Dermis microvascular lymphatic vessel endothelial cell (primary cell): ENCODE measurements around the gene RAB7A. TPM values are rescaled to one million over a fixed set of nuclear protein-coding genes. Genes with fewer than 3 reads are reported as not detected.

ENCODE experiments used
- DNase-seq, 2 donors: peaks; one replicate each; pipeline versions ENCODE4 v3.0.0 to v3.0.0-alpha.2; 2010; ENCODE audit warnings: low read depth in 2 of 2
- total RNA-seq: library from RNA; depleted of rRNA; stranded (reverse); fragments of >200 nt; gene quantifications from 2 replicates; pipeline ENCODE4 v1.2.1, GENCODE V29; 2014

The RAB7A gene
- total RNA-seq, 1 donor from 2014 or later, result 31.8 TPM

DNA sequence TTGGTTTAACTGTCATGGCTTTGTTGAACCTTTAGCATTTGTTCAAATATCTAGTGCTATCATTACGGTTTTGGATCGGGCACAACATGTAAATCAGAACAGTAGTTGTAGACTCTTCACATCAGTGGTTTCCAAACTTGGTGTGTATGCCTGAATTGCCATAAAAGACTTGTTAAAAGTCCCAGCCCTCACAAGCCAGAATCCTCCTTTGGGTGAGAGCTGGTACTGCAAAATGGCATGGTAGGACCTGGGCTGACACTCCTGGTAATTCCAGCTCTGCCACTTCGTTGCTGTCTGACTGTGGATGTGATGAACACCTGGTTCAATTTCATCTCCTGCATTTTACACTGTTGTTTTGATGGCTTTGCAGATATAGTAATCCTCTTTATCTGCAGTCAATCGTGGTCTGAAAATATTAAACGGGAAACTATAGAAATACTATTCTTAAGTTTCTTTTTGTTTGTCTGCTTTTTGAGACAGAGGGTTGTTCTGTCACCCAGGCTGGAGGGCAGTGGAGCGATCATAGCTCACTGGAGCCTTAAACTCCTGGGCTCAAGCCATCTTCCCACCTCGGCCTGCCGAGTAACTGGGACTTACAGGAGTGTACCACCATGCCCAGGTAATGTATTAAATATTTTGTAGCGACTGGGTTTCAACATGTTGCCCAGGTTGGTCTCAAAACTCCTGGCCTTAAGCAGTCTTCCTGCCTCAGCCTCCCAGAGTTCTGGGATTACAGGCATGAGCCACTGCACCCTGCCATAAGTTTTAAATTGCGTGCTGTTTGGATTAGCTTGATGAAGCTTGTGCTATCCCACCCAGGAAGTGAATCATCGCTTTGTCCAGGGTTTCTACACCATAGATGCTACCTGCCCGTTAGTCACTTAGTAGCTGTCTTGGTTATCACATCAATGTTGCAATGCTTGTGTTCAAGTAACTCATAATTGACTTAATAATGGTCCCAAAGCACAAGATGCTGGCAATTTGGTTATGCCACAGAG is 61.6 kb downstream of the RAB7A start:
- DNase-seq, result peak in 1 of 2 donors; percentile 25

DNA sequence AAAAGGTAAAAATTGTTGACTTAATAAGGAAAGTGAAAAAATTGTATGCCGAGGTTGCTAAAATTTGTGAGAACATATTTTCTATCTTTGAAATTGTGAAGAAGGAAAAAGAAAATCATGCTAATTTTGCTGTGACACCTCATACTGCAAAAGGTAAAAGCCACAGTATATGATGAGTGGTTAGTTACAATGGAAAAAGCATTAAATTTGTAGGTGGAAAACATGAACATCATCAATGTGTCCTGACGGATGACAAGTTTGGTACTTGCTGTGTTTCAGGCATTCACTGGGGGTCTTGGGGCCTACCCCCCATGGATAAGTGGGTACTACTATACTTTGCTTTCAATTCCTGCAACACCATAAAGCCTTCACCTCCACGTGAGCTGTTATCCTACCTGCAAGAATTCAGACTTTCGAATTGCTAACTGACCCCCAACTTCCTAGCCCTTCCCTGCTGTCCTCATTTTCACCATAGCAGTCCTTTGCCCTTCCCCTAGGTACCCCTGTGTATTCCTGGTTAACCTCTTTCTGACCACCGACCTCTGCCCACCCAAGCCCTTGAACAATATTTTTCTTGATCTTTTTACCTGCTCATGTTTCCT is 62.4 kb downstream of the RAB7A start:
- DNase-seq, result no peak

DNA sequence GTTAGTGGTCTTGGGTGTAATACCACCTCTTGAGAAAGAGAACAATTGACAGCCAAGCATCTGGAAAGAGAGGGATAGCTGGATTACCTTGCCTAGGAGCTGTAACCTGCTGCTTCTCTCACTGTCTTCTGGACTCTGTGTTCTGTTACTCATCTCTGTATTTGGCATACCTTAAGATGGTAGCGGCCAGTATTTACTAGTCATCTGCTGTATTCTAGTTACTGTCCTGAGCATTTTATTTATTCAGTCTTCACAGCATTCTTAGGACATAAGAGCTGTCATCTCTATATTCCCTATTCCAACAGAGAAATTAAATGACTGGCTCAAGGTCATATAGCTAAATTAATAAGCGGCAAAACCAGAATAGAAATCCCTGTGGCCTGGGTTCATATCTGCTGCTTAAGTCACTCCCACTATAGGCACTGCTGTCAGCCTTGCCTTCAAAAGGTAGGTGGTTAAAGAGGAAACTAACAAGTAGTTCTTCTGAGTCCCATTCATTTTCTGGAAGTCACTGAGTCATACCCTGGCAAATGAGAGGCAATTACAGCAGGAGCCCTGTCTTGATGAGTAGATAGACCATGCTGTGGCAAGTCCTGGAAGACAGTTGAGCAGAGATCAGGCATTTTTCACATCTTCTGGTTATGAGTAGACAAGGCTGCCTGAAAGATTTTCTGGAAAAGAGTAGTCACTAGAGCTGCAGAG is 68.2 kb downstream of the RAB7A start:
- DNase-seq, result peak in 1 of 2 donors; percentile 51

DNA sequence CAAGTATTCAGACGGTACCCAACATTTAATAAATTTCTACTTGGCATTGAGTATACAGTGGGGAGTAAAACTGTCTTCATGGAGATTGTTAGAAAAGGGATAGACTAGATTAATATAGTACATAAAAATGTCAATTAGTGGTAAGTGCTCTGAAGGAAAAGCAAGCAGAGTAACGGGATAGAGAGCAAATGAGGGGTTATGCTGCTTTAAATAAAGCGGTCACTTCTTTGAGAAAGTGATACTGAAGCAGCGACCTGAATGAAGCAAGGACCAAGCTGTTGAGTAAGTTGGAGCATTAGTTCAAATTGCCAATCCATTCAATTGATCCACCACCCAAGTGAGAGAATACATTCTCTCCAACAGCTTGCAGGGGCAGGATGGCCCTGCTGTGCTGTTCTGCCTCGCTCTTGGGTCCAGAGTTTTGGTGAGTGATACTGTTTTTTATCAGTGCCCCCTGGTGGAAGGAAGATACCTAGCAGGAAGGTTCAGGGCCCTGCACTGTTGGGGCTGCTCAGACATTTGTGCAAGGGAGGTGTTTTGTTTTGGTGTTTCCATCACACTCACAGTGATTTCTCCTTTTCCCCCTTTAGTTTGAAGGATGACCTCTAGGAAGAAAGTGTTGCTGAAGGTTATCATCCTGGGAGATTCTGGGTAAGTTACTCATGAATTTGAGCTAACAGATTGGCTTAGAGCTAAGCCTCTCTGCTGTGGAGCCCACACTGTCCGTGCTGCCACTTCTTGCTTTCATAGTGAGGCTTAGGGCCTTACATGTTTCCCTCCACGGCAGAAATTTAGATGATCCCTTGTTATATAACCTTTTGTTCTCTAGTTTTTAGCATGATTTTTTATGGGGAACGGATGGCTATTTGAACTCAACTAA is 69.0 kb downstream of the RAB7A start:
- peak; percentile 49 to 58 for DNase-seq

DNA sequence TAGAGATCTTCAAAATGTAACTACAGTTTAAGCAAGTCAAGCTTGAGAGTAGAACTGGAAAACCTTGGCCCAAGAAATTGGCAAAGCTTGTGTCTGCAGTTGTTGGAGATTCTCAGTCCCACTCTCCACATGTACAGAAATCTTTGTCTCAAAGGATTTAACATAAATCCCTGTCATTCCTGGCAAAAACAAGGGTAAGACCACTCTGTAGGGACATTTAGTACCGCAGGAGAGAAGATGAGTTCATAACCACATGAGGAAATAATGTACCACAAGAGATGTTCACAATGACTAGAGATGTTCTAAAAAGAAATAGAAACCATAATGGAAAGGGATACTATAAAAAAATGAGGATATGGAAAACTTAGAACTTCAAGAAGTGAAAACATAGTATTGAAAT is 73.7 kb downstream of the RAB7A start:
- no peak for DNase-seq

DNA sequence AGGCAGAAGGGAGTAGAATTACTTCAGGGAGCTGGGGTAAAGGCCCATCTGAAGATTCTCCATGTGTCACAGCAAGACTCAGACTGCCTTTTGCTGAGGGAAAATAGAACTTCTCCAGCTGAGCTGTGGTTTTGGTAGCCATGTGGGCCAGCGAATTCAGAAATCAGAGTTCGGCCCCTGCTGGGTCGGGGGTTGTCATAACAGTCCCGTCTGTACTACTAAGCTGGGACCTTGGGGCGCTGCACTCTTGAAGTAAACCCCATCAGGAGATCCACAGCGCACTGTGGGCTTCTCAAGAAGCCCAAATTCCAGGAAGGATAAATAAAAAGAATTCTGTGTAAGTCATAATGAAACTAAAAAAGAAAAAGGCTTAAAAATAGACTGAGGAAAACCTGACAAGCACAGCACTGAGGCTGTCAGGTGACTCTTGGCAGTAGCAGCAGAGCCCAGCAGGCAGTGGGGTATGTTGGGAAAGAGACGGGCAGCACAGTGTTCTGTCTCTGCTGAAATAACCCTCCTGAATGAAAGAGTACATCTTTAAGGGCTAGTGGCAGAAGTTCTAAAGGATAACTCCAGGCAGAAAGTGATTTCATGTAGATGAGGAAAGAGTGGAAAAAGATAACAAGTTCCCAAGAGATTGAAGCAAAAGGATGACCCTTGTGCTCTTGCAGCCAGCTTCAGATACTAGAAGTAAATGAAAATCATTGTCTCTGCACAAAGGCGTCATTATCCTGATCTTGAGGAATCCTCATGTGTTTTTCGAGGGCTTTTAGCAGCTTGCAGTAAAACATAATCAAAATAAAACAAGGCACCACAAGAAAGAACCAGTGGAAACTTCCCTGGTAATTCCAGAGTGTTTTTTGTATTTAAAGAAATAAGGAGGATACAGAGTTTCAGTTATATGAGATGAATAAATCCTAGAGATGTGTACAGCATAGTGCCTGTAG is 74.5 kb downstream of the RAB7A start:
- DNase-seq, result no peak

DNA sequence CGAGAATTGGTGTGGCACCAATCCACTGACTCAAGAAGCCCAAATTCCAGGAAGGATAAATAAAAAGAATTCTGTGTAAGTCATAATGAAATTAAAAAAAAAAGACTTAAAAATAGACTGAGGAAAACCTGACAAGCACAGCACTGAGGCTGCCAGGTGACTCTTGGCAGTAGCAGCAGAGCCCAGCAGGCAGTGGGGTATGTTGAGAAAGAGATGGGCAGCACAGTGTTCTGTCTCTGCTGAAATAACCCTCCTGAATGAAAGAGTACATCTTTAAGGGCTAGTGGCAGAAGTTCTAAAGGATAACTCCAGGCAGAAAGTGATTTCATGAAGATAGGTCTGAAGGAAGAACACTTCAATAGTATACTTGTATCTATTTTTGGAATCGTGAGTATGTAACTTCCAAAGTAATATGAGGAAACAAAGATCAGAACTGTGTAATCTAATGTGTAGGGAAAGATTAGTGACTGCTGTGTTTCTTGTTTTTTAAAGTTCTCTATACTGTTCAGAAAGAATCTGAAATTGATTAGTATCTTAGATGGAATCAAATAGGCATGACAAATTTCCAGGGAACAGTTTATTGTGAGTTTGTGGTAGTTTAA is 75.9 kb downstream of the RAB7A start:
- DNase-seq, result no peak

DNA sequence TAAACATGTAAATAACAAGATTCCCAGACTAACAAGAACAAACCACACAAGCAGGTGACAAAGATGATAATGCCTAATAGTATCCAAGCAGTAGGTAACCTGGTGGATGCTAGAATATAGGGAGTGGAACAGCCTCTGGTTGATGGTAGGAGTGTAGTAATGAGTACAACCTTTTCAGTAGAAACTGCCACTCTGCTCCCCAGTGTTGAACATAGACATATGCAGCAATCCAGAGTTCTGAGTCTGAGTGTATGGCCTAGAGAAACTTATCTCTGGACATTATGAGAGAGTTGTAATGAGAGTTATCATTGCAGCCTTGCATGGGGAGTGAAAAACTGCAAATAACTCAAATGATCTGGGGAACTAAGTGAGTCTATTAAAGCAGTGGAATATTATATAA is 77.3 kb downstream of the RAB7A start:
- no peak for DNase-seq

DNA sequence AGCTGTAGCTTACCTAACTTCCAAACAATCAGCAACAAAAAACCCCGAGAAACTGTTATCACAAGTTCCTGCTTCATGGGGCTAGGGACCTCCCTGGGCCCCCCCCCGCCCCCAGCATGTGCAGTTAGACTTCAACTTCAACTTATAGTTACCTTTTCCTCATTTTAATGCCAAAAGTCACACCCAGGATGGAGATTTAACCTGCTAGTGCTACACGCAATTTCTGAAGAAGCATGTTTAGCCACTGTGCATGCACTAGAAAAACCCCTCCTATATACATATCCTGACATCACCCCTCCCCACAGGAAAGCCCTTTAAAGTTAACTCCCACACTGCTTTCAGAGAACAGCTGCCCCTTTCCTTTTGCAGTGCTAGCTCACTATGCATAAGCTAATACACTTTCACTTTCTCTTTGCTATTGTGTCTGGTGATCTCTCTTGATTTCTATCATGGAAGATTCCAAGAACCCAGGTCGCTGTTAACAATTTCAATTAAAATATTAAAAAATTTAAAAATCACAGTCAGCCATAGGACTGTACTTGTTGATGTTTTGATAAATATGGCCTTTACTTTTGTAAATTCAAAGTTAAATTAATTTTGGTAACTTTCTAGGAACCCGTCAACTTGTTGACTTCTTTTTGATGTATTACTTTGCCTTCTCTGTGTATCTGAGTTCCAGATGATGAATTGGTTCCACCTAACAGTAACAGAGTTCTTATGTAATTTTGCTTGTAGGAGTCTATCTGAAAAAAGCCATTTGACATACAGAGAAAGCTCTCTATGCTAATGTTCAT is 78.2 kb downstream of the RAB7A start:
- DNase-seq, result peak; percentile 61 to 82

DNA sequence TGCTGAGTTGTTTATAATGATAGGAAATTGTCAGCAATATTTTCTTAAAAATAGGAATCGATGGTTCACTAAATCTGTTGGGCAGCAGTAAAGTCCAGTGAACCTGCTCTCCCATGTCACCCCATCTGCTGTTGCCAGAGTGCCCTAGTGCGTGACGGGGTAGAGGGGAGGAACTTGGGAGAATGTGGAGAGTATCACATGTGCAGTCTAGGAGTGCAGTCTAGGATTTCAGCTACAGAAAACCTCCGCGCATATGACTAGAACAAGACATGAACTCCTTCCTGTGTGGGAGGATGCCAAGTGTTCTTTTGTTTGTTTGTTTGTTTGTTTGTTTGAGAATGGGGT is 78.8 kb downstream of the RAB7A start:
- DNase-seq, result no peak

DNA sequence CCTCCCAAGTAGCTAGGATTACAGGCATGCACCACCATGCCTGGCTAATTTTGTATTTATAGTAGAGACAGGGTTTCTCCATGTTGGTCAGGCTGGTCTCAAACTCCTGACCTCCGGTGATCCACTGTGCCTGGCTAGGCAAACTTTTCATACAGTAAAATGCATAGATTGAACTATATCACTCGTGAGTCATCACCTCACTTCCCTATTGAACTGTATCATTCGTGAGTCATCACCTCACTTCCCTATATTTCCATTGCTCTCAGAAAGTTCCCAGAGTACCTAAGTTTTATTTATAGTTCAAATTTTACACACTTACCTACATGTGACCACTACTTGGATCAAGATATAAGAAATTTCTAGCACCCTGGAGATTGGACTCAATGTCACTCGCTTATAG is 79.8 kb downstream of the RAB7A start:
- peak in 1 of 2 donors; percentile 84 for DNase-seq

DNA sequence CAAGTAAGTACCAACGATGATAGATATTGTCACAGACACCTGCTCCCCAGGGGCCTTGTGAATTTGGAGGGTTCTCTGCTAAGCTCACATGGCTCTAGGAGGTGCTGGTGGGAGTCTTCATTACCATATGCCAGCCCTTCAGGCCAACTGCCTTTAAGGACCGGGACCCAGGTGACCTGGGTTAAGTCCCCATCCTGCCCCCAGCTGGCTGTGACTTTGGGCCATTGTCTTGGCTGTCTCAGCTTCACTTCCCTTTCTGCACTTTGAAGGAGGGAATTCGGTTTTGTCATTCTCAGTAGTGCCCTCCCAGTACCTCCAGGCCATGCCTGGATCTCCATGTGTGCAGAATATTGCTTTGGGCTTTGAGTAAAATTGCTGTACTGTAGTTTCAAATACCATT is 80.6 kb downstream of the RAB7A start:
- no peak for DNase-seq

DNA sequence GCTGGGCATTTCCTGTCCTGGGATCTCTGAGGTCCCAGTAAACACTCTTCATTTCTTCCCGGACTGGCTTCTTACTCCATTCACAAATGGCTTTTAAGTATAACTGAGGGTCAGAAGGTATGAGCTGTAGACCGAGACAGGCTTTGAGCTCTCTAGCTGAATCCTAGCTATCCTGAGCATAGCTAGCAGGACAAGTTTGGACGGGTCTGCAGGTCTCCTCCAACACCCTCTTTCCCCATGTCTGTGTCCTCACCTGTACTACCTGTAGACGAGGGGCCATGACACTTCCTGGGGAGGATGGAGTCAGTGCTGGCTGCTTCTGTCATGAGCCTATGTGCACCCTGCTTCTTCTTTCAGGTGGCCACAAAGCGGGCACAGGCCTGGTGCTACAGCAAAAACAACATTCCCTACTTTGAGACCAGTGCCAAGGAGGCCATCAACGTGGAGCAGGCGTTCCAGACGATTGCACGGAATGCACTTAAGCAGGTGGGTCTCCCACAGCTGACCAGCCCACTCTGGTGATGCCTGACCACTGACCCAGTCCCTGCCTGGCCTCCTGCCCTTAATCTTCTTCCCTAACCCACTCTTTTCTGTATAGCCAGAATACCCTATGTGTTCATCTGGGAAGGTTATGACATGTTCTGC is 81.3 kb downstream of the RAB7A start:
- DNase-seq, result no peak

DNA sequence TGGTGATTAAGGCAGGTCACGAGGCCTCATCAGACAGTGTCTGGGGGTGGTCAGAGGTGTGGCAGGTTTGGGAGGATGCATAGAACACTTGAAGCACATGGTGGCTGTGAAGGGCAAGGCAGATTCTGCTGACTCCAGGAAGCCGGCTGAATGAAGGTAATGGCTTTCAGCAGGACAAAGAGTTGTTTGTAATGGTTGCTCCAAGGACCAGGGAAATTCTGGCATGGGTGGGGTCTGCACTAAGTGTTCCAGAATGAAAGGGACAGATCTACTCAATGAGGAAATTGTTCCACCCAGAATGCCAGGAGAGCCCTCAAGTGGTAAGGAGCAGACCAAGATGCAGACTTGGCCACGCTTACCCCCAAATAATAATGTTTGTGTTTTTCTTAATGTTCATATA is 82.7 kb downstream of the RAB7A start:
- no peak for DNase-seq

DNA sequence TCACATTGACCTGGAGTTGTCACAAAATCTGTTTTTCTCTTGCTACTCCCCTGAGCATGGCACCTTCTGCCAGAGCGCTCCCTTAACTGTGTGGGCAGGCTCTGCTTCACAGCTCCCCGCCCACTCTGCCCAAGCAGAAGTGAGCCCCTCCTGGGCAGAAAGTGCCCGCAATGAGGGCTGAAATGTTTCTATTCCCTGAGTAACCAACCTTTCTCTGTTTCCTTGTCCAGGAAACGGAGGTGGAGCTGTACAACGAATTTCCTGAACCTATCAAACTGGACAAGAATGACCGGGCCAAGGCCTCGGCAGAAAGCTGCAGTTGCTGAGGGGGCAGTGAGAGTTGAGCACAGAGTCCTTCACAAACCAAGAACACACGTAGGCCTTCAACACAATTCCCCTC is 87.1 kb downstream of the RAB7A start:
- DNase-seq, result peak in 1 of 2 donors; percentile 62

DNA sequence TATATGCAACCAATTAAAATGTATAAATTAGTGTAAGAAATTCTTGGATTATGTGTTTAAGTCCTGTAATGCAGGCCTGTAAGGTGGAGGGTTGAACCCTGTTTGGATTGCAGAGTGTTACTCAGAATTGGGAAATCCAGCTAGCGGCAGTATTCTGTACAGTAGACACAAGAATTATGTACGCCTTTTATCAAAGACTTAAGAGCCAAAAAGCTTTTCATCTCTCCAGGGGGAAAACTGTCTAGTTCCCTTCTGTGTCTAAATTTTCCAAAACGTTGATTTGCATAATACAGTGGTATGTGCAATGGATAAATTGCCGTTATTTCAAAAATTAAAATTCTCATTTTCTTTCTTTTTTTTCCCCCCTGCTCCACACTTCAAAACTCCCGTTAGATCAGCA is 88.1 kb downstream of the RAB7A start:
- DNase-seq, result no peak

DNA sequence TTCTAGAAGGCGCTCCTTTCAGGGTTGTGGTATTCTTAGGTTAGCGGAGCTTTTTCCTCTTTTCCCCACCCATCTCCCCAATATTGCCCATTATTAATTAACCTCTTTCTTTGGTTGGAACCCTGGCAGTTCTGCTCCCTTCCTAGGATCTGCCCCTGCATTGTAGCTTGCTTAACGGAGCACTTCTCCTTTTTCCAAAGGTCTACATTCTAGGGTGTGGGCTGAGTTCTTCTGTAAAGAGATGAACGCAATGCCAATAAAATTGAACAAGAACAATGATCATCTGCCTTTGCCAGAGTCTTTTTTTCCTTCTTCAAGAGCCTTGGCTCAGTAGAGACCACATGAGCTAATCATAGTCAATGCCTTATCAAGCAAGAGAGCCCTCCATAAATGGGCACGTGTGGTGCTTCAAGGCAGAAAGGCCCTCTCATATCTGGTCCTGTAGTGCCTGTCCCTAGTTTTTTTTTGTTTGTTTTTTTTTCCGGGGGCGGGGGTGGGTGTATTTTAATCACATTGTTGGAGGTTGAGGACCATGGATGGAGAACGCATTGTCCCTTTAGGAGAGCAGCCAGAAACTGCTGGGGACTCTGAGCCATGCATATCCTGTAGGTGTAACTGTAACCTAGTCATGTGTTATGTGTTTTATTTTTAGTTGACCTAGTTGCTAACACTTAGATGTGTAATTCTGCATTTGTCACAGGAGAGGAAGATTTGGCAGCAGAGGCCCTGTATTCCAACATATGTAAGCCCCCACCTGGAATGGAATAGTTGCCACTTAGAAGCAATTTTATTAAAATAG is 88.7 kb downstream of the RAB7A start:
- DNase-seq, result no peak
